Measurements from ENCODE around the gene COASY. TPM values are rescaled to one million over a fixed set of nuclear protein-coding genes. Genes with fewer than 3 reads are reported as not detected.

Gene COASY
- total RNA-seq (2022; extraction: Qiagen RNA extraction; ENCODE audit: low read depth): 103 to 140 TPM (median 121 TPM) in 5 replicates

DNA sequence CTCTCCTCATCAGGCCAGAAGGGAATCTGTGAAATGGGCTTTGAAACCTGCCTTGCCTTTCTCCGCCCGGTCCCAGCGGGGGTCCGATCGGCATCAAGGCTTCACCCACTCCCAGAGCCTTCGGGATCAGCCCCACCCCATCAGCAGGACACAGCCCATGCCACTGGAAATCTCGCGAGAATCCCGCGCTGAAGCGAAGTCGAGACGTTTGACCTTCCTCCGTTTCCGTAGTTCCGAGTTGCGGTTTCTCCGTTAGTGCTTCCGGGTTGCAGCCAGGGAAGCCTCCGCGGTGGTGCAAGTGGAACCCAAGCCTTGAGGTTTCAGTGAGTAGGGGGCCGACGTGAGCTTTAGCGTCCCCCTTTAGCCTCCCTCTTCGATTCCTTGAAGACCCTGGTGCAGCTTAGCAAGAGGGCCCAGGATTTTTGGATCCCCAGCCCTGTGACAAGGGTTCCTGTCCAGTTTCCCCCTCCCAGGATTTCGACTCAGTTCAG is at the start of gene COASY:
Gene COASY, plus strand, starts transcription at position 252 of the 491 bp plus-strand sequence. CDS start 475 bp downstream, outside the sequence.

DNA sequence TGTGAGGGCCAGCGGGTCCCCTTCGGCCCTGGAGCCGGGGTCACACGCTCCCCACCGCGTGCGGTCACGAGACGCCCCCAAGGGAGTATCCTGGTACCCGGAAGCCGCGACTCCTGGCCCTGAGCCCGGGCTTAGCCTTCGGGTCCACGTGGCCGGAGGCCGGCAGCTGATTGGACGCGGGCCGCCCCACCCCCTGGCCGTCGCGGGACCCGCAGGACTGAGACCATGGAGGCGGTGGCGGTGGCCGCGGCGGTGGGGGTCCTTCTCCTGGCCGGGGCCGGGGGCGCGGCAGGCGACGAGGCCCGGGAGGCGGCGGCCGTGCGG is 25.9 kb upstream of the COASY start, which contains the start of gene NAGLU:
Gene NAGLU, plus strand, starts transcription at position 194 of the 324 bp plus-strand sequence. Its CDS starts 32 bp downstream, at position 226.

DNA sequence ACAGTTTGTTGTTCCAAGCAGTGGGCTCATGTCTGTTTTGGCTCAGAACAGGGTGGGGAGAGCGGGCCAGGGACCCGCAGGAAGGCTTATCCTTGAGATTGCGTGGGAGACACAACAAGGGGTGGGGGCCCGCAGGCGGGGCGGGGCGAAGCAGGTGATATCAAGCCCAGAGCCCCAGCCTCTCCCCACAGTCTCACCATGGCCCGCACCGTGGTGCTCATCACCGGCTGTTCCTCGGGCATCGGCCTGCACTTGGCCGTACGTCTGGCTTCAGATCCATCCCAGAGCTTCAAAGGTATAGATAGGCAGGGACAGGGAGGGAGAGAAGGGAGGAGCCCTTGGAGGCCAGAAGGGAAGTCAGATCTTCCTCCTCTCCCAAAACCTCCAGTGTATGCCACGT is 9.2 kb upstream of the COASY start, which contains the start of gene HSD17B1:
Gene HSD17B1, plus strand, starts transcription at position 188 of the 400 bp plus-strand sequence. Its CDS starts 11 bp downstream, at position 199.

DNA sequence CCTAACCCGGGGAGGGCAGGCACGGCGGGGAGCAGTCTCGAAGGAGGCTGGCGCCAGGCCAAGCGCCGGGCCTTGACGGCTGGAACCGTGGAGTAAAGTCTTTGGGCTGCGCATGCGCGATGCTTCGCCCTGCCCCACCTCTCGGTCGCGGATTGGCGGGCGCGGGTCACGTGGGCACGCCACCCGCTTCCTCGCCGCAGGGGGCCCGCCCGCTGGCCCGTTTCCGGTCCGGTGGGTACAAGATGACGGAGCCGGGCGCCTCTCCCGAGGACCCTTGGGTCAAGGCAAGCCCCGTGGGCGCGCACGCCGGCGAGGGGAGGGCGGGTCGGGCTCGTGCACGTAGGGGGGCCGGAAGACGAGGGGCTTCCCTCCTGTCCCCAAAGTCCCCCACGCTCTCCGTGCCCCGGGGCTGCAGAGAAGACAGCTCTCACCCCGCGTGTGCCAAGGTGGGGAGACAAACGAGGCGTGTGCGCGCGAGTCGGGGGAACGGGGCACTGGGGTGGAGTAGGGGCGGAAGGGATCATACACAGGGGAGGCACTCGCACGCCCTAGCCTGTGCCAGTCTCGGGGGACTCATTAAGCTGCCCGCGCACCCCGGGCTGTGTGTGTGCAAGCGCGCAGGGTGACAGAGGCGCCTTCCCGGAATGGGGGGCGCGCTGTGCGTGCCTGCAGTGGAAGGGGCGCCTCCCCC is 5.1 kb downstream of the COASY start, which contains the start of gene MLX:
Gene MLX, plus strand, starts transcription at position 218 of the 691 bp plus-strand sequence. Its CDS starts 25 bp downstream, at position 243.

DNA sequence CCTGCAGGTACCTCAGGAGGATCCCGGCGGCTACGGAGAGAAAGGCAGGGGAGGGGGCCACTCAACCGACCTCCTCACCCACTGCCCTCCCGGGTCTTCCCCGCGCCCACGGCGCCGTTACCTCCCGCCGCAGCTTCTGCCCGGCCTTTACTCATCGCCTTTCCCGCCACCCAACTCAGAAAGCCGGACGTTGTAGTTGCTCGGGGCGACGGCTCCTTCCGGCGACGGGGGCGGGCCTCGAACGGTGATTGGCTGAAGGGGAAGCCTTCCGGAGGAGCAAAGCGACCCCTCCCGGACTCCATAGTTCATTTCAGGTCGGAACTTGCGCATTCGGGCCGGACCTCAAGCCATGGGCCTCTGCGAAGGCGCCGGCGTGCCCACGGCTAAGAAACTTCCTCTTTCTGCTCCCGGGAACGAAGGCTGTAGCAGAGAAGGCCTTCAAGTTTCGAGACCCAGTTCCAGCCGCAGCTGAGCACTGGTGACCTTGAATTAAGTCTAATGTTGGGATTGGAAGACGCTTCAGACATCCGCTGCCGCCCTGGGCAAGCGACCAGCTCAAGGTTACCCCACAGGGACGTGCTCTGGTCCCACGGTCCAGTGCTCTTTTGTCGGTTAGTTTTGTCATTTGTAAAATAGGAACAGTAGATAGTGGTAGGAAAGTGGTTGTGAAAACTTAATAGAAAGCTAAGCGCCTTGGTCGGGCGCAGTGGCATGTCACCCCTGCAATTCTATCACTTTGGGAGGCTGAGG is 15.8 kb downstream of the COASY start, which contains the start of gene PSMC3IP:
Gene PSMC3IP, minus strand, starts transcription at position 198 of the 750 bp plus-strand sequence. Its CDS starts 43 bp downstream, at position 155.

DNA sequence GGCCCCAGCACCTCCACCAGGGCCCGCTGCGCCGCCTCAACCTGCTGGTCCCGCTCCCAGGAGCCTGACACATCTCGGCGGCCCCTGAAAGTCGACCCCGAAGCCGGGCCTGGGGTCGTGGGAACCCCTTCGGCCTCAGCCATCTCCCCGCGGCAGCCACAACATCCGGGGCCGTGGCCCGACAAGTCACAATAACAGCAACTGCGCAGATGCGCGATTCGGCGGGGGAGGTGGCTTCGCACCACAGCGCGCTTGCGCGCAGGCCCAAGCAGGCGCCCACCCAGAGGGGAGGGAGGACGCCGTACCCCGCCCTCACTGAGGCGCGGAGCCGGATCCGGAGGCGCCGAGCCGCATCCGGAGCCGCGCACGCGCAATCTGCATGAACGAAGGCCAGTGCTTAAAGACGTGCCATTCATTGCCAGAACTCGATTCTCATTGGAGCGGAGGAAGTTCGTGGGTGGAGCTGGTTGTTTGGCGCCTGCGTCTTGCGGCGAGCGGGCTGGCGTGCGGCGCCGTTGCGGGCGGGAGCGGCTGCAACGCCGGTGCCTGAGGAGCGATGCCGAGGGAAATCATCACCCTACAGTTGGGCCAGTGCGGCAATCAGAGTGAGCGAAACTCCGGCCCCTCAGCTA is 47.4 kb downstream of the COASY start, which contains the start of the genes RETREG3 and TUBG1:
Gene RETREG3, minus strand, starts transcription at position 193 of the 632 bp plus-strand sequence. Its CDS starts 50 bp downstream, at position 143.
Gene TUBG1, plus strand, starts transcription at position 502 of the 632 bp plus-strand sequence. Its CDS starts 55 bp downstream, at position 557.

Other genes with a start within 250 kb of the COASY start
- 75.3 to 78.0 TPM (median 76.5 TPM) in 5 replicates for gene STAT3, start 173.7 kb upstream of the COASY start, total RNA-seq (2022; extraction: Qiagen RNA extraction; ENCODE audit: low read depth)
- 414 to 491 TPM (median 479 TPM) in 5 replicates for gene CAVIN1, start 138.9 kb upstream of the COASY start, total RNA-seq (2022; extraction: Qiagen RNA extraction; ENCODE audit: low read depth)
- 35.1 to 45.6 TPM (median 43.9 TPM) in 5 replicates for gene ATP6V0A1, start 103.3 kb upstream of the COASY start, total RNA-seq (2022; extraction: Qiagen RNA extraction; ENCODE audit: low read depth)
- 30.6 to 51.3 TPM (median 42.9 TPM) in 5 replicates for gene NAGLU, start 25.9 kb upstream of the COASY start, total RNA-seq (2022; extraction: Qiagen RNA extraction; ENCODE audit: low read depth)
- gene HSD17B1, start 9.2 kb upstream of the COASY start, total RNA-seq (2022; extraction: Qiagen RNA extraction; ENCODE audit: low read depth): 0.74 to 1.6 TPM (median 1.2 TPM) in 5 replicates
- 52.8 to 64.7 TPM (median 57.9 TPM) in 5 replicates for gene MLX, start 5.0 kb downstream of the COASY start, total RNA-seq (2022; extraction: Qiagen RNA extraction; ENCODE audit: low read depth)
- gene PSMC3IP, start 15.6 kb downstream of the COASY start, total RNA-seq (2022; extraction: Qiagen RNA extraction; ENCODE audit: low read depth): 34.1 to 40.6 TPM (median 38.3 TPM) in 5 replicates
- 26.5 to 30.0 TPM (median 28.4 TPM) in 5 replicates for gene RETREG3, start 47.2 kb downstream of the COASY start, total RNA-seq (2022; extraction: Qiagen RNA extraction; ENCODE audit: low read depth)
- gene TUBG1, start 47.5 kb downstream of the COASY start, total RNA-seq (2022; extraction: Qiagen RNA extraction; ENCODE audit: low read depth): 139 to 156 TPM (median 151 TPM) in 5 replicates
- 16.9 to 25.5 TPM (median 22.6 TPM) in 5 replicates for gene TUBG2, start 97.1 kb downstream of the COASY start, total RNA-seq (2022; extraction: Qiagen RNA extraction; ENCODE audit: low read depth)
- gene PLEKHH3, start 114.8 kb downstream of the COASY start, total RNA-seq (2022; extraction: Qiagen RNA extraction; ENCODE audit: low read depth): 12.2 to 19.5 TPM (median 17.5 TPM) in 5 replicates
- gene CCR10, start 119.7 kb downstream of the COASY start, total RNA-seq (2022; extraction: Qiagen RNA extraction; ENCODE audit: low read depth): 0.28 to 0.61 TPM (median 0.35 TPM) in 5 replicates
- gene CNTNAP1, start 120.4 kb downstream of the COASY start, total RNA-seq (2022; extraction: Qiagen RNA extraction; ENCODE audit: low read depth): 4.3 to 6.5 TPM (median 5.8 TPM) in 5 replicates
- 7.2 to 13.2 TPM (median 10.2 TPM) in 5 replicates for gene EZH1, start 182.9 kb downstream of the COASY start, total RNA-seq (2022; extraction: Qiagen RNA extraction; ENCODE audit: low read depth)
- 0.65 to 1.5 TPM (median 0.76 TPM) in 5 replicates for gene RAMP2, start 199.1 kb downstream of the COASY start, total RNA-seq (2022; extraction: Qiagen RNA extraction; ENCODE audit: low read depth)
- 124 to 132 TPM (median 125 TPM) in 5 replicates for gene VPS25, start 211.3 kb downstream of the COASY start, total RNA-seq (2022; extraction: Qiagen RNA extraction; ENCODE audit: low read depth)
- 0.85 to 1.7 TPM (median 1.4 TPM) in 5 replicates for gene WNK4, start 218.5 kb downstream of the COASY start, total RNA-seq (2022; extraction: Qiagen RNA extraction; ENCODE audit: low read depth)
- 117 to 153 TPM (median 137 TPM) in 5 replicates for gene COA3, start 236.6 kb downstream of the COASY start, total RNA-seq (2022; extraction: Qiagen RNA extraction; ENCODE audit: low read depth)
- gene CNTD1, start 236.7 kb downstream of the COASY start, total RNA-seq (2022; extraction: Qiagen RNA extraction; ENCODE audit: low read depth): not detected in 5 replicates